HG02885 (cell line): ENCODE data around the gene ASB10.

ENCODE experiments used
- ATAC-seq: cut with Tn5 transposase; IDR thresholded peaks from one replicate; pipeline ENCODE4 v1.9.1; 2021; ENCODE audit warnings: mild to moderate bottlenecking; ENCODE audit not compliant: unreplicated experiment, poor library complexity

Gene ASB10

DNA sequence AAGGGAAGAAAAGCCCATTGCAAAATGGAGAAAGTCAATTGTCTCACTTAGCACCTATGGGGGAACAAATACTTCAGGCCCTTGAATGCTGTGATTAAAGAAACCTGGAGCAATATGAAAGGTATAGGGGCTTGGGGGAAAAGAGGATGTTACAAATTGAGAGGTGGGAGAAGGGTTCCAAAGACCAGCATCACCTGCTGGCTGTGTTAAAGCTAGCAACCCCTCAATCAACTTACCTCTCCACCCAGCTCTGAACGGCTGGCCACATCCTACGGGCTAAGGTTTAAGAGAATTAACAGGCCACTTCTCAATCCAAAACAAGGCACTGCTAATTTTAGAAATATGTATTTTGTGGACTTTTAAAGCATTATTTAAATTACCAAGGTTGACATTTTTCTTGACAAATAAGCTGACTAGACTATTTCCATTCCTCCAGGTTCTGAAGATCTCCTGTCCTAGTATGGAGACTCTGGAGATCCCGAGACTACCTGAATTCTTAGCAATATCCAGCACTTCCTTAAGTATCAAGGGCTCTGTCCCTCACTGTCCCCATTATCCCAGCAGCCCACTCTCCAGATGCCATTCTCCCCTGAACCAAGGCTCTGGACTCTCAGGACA lies 24.2 kb upstream of the ASB10 start:
- ATAC-seq = no peak

DNA sequence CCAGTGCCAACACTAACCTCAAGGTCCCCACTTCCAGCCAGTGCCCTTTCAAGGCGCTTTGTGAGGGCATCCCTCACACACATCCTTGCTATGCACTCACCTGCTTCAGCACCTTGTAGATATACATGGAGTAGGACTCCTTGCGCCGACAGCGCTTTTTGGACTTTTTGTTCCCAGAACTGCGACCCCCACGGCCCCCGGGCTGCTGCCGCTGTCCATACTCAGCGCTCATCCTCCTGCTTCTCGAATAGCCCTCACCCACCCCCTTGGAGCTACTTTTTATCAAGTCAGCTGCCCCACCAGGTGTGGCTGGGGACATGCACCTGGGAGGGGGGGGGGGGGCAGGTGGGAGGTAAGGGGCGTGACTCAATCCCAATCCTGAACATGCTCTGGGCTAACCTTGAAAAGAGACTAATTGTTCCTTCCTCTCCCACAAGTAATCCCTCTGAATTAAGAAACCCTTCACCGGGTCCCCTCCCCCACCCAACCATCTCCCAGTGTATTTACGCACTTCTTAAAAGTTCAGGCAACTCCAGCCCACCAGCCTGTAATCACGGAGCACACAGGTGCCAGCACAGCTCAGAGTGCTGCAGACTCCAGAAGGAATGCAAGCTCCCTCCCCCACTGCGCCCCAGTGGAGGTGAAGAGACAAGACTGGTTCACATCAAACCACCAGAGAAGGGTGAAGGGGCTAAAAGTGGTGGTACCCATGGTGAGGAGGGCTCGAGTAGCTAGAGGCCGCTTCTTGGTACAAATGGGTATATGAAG lies 23.2 kb upstream of the ASB10 start, which contains the start of gene H2BK1:
Gene H2BK1, minus strand, starts transcription at position 402 of the 768 bp plus-strand sequence. Its CDS starts 170 bp downstream, at position 232.
- ATAC-seq = no peak

GRCh38 chr7:151209588-151209987 lies 22.5 kb upstream of the ASB10 start:
- no peak for ATAC-seq

DNA sequence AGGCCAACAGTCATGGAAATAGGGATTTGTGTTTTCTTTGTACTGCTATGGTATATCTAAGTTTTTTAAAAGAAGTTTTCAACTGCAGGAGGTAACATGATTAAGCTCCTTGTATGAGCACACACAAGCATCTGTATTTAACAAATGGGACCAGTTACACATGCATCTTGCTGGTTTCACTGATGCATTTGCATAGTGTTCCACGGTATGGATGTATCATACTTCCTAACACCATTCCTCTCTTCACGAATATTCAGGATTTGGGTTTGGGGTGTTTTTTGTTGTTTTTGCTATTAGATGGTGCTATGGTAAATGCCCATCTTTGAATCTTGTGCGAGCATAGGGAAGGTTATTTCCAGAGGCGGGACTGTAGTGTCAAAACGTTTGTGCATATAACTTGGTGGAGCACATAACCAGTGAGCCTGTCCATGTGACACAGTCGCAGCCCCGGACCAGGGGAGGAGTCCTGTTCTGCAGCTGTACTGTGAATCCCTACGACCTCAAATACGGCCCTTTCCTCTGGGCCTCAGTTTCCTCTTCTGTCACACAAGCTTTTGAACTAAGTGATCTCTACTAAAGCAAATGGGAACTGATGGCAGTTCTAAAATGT lies 21.3 kb upstream of the ASB10 start:
- ATAC-seq = no peak

DNA sequence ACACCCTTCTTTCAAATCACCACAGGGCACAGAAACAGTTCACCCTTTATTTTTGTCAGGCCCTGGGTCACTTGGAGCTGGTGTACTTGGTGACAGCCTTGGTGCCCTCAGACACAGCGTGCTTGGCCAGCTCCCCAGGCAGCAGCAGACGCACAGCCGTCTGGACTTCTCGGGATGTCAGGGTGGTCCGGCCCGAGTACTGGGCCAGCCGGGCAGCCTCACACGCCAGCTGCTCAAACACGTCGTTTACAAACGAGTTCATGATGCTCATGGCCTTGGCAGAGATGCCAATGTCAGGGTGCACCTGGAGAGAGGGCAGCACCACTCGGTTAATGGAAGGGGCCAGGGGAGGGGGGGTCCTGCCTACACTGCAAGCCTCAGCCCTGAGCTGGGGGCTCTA lies 20.8 kb upstream of the ASB10 start:
- ATAC-seq = no peak

GRCh38 chr7:151207315-151207714 lies 20.3 kb upstream of the ASB10 start:
- no peak for ATAC-seq

DNA sequence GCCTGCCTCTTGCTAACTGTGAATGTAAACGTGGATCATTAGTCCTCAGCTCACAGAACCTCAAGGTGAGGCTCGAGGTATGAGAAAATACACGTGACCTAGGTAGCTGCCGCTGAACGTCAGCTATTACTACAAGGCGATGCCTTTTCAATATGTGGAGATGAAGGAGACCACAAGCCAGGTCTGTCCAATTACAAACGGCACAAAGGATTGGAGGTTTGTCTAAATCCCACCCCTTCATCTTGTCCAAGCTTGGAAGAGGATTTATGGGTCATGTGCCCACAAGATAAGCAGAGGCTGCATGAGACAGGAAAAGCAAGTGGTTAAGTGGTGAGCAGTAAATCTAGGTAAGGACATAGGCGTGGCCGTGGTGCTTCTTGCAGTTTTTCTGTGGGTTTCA lies 19.9 kb upstream of the ASB10 start:
- ATAC-seq = no peak

DNA sequence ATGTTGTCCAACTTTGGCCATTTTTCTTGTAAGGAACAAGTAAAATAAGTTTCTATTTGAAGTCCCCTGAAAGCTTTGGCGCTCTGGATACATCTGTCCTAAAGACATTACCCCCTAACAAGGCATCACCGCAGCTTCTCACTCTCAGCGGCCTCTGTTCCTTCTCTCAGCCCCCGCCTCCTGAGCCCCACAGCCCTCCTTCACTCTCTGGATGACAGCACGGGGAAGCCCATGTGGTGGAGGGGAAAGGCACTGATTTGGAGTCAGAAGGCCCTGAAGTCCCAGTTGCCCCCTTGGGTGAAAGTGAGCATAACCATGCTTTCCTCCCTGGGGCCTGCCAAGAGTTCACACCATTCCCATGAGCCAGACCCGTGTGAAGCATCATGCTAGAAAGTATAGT lies 18.7 kb upstream of the ASB10 start:
- ATAC-seq = no peak

DNA sequence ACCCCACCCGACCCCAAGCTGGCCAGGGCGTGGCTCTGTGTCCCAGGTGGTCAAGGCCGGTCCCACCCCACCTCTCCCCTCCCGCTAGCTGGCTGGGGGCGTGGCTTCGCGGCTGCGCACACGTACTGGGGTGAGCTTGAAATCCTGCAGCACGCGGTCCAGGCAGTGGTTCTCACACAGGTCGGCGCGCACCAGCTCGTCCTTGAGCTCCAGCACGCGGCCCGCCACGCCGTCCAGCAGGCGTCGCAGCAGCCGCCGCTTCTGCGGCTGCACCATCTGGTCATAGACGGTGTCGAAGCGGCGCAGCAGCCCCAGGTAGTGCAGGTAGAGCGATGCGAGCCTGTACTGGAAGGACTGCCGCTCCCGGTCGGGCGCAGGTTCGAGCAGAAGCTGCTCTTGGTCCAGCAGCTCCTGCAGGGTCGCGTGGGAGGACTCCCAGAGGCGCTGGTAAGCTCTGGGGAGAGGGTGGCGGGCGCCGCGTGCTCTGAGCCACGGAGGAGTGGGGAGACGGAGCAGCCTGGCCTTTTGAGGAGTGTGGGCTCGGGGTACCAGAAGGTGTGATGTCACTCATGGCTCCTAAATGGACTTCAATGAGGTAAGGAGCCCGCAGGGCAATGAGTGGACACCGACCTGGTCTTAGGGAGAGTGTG lies 17.5 kb upstream of the ASB10 start:
- ATAC-seq = no peak

DNA sequence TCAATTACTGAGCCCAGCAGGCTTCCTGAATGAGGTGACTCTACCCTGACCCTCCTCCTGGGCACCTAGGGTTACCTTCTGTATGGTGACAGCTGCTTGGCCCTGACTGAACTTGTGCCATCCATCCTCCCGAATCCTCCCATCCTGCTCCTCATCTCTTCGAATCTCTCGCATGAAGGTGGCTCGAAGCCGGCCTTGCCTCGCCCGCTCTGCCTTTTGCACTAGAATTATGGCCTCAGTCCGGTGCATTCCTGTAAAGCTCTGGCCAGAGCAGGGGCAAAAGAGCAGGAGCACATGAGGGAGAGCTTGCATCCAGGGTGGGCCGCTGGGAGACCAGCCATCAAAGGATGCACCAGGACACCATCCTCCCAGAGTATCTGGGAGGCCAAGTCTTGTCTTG lies 15.8 kb upstream of the ASB10 start:
- ATAC-seq = no peak

DNA sequence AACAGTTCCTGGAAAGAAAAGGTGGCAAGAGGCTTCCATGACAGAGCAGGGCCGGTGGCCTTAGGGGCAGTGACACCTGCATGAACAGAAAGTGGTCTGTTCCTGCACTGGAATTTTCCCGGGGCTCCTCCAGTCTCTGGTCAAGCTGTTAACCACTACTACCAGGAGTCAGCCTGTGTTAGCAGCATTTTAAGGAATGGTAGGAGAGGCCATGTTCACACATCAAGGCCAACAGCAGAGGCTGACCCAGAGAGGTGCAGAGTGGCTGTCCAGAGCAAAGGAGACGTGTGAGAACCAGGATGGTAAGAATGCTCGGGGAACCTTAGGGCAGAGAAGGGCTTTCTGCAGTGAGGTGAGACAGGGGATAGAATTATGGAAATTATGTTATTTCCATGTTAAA lies 14.7 kb upstream of the ASB10 start:
- ATAC-seq = no peak

- ATAC-seq = no peak
These were observed 14.3 kb upstream of the ASB10 start for GRCh38 chr7:151201344-151201743.

GRCh38 chr7:151198945-151199848 lies 12.1 kb upstream of the ASB10 start:
- ATAC-seq = no peak

DNA sequence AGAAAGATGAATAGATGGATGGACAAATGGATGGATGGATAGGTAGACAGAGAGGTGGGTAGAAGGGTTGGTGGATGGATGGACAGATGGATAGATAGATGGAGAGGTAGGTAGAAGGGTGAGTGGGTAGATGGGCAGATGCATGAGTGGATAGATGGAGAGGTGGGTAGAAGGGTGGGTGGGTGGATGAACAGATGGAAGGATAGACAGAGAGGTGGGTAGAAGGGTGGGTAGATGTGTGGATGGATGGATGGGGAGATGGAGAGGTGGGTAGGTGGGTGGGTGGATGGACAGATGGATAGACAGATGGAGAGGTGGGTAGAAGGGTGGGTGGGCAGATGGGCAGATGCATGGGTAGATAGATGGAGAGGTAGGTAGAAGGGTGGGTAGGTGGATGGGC lies 10.9 kb upstream of the ASB10 start:
- no peak for ATAC-seq

- no peak for ATAC-seq
These were observed 8.8 kb upstream of the ASB10 start for GRCh38 chr7:151195616-151196450.

DNA sequence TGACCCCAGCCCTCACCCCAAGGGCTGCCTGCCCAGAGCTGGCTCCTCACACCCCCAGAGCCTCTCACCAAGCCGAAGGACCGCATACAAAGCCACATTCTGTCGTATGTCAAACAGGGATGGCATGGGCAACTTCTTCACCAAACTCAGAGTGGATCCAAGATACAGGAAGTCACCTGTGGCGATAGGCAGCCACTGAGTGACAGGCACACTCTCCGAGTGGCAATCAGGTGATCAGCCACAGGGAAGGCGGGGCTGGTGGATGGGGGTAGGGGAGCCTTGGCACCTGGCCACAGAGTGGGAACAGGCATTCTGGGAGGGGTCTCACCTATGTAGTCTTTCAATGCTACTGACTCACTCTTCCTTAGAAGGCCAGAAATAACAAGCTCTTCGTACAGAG lies 7.1 kb upstream of the ASB10 start:
- ATAC-seq = no peak

DNA sequence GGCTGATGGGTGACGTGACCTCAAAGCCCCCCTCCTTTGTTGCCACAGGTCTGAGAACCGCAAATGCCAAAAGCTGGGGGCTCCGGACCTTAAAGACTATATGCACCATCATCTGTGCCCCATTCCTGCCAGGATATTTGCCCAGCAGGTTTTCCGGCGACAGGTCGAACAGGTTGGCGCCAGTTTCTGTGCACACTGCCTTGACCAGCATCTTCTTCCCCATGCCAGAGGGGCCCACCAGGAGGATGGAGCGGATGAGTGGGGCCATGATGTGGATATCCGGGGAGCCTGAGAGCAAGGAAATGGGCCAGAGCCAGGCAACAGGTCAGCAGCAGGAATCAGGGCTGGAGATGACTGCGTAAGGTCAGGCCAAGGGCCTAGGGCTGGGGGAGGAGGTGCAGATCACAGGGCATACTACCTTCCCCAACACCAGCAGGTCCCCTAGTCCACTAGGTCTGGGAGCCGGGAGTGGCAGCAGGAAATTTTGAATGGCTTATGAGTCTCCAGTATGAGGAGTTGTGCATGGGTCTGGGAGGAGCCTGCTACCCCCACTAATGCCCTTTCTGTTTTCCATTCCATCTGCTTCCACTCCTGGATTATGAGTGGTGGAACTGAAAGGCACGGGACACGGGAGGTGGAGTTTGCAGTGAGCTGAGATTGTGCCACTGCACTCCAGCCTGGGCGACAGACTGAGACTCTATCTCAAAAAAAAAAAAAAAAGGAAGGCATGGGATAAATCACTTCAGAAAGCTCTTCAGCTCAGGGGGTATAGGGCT lies 6.3 kb upstream of the ASB10 start:
- no peak for ATAC-seq

GRCh38 chr7:151192002-151192539 lies 5.0 kb upstream of the ASB10 start:
- ATAC-seq = no peak
